Loucy (cell line): Measurements from ENCODE around the gene ATG10.

ENCODE experiments used
- H2AFZ ChIP-seq: fragments of 200-600 bp; sonication (generic); 2 replicates; pipeline ENCODE4 v1.6.0; 2016; ENCODE audit warnings: antibody characterized with exemption, mild to moderate bottlenecking, low read length, moderate library complexity
- H3F3A ChIP-seq: fragments of 200-600 bp; 2 replicates; pipeline ENCODE4 v1.6.0; 2016; ENCODE audit warnings: antibody characterized with exemption, low read depth, mild to moderate bottlenecking
- H3K27me3 ChIP-seq: fragments of 200-600 bp; sonication (generic); 2 replicates; pipeline ENCODE4 v1.6.1; 2014; ENCODE audit warnings: low read length, mild to moderate bottlenecking; ENCODE audit not compliant: insufficient read depth, poor library complexity, severe bottlenecking
- H3K36me3 ChIP-seq: fragments of 200-600 bp; sonication (generic); 2 replicates; pipeline ENCODE4 v1.6.1; 2016; ENCODE audit warnings: low read length; ENCODE audit not compliant: insufficient read depth
- H3K4me1 ChIP-seq: fragments of 200-600 bp; sonication (generic); 2 replicates; pipeline ENCODE4 v1.5.1; 2014; ENCODE audit warnings: low read length, mild to moderate bottlenecking; ENCODE audit not compliant: insufficient read depth, poor library complexity, severe bottlenecking
- H3K4me2 ChIP-seq: fragments of 200-600 bp; sonication (generic); 2 replicates; pipeline ENCODE4 v1.6.0; 2014; ENCODE audit warnings: antibody characterized with exemption, low read length, low read depth, mild to moderate bottlenecking; ENCODE audit not compliant: poor library complexity, severe bottlenecking
- H3K4me3 ChIP-seq: fragments of 200-600 bp; sonication (generic); 2 replicates; pipeline ENCODE4 v1.5.1; 2014; ENCODE audit warnings: low read length, mild to moderate bottlenecking, mixed read lengths; ENCODE audit not compliant: poor library complexity, severe bottlenecking
- H3K79me2 ChIP-seq: fragments of 200-600 bp; sonication (generic); 2 replicates; pipeline ENCODE4 v1.6.1; 2014; ENCODE audit warnings: low read length; ENCODE audit not compliant: insufficient read depth
- H3K9ac ChIP-seq: fragments of 200-600 bp; sonication (generic); 2 replicates; pipeline ENCODE4 v1.6.0; 2014; ENCODE audit warnings: mild to moderate bottlenecking, low read depth, low read length, moderate library complexity; ENCODE audit not compliant: poor library complexity, severe bottlenecking
- H3K9me2 ChIP-seq: fragments of 200-600 bp; sonication (generic); replicated peaks from 2 replicates; pipeline ENCODE4 v1.6.1; 2016; ENCODE audit warnings: low read depth, low read length, mixed read lengths
- H3K9me3 ChIP-seq: fragments of 200-600 bp; sonication (generic); 2 replicates; pipeline ENCODE4 v1.6.1; 2014; ENCODE audit warnings: mild to moderate bottlenecking, antibody characterized with exemption, low read length, low read depth; ENCODE audit not compliant: insufficient read depth
- H4K20me1 ChIP-seq: fragments of 200-600 bp; sonication (generic); 2 replicates; pipeline ENCODE4 v1.6.0; 2014; ENCODE audit warnings: antibody characterized with exemption, low read length, mild to moderate bottlenecking; ENCODE audit not compliant: insufficient read depth, poor library complexity, severe bottlenecking
- EZH2phosphoT487 ChIP-seq: fragments of 200-600 bp; IDR thresholded peaks from 2 replicates; pipeline ENCODE4 v1.6.1; 2018; ENCODE audit warnings: antibody characterized with exemption, mild to moderate bottlenecking, moderate library complexity, borderline replicate concordance
- TF ChIP-seq, protein P1 (sequence below): fragments of 200-600 bp; sonication (generic); conservative IDR thresholded peaks from 2 replicates; pipeline ENCODE4 v1.5.1; 2014; ENCODE audit warnings: mild to moderate bottlenecking, antibody characterized with exemption, low read length

Gene ATG10

DNA sequence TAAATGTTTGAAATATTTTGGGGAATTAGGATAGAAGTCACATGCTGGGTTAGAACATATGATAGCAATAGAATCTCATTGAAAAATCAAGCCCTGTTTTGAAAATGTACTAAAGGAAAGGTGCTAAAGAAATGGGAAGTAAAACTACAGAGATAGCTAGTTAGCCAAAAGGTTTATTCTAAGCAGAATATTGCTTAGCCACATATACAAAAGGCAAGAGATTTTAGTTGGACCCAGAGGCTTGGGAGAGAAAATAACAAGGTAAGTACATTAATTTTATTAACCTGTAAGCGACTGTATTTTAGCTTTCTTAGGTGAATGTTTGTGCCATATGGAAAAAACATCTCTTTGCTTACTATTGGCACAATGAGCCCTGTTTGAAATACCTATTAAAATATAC lies 198.1 kb downstream of the ATG10 start:
- Histone ChIP-seq H3K9me2 (no peaks in the 10 kb centered on the region), H3K4me3 (no peak overlapping the region), H3K4me1 (peaks cover 16% of the 10 kb centered on the region), H4K20me1 (no peaks in the 10 kb centered on the region), H3K4me2 (no peak overlapping the region), H3K9me3 (no peaks in the 10 kb centered on the region), H3K27me3 (no peaks in the 10 kb centered on the region), H3K9ac (no peak overlapping the region), H3K36me3 (no peaks in the 10 kb centered on the region), H3F3A (no peaks in the 10 kb centered on the region), H3K79me2 (no peaks in the 10 kb centered on the region), H2AFZ (no peak overlapping the region)
- TF ChIP-seq, protein P1, sequence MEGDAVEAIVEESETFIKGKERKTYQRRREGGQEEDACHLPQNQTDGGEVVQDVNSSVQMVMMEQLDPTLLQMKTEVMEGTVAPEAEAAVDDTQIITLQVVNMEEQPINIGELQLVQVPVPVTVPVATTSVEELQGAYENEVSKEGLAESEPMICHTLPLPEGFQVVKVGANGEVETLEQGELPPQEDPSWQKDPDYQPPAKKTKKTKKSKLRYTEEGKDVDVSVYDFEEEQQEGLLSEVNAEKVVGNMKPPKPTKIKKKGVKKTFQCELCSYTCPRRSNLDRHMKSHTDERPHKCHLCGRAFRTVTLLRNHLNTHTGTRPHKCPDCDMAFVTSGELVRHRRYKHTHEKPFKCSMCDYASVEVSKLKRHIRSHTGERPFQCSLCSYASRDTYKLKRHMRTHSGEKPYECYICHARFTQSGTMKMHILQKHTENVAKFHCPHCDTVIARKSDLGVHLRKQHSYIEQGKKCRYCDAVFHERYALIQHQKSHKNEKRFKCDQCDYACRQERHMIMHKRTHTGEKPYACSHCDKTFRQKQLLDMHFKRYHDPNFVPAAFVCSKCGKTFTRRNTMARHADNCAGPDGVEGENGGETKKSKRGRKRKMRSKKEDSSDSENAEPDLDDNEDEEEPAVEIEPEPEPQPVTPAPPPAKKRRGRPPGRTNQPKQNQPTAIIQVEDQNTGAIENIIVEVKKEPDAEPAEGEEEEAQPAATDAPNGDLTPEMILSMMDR, result no peak
- no peak for TF ChIP-seq EZH2phosphoT487

DNA sequence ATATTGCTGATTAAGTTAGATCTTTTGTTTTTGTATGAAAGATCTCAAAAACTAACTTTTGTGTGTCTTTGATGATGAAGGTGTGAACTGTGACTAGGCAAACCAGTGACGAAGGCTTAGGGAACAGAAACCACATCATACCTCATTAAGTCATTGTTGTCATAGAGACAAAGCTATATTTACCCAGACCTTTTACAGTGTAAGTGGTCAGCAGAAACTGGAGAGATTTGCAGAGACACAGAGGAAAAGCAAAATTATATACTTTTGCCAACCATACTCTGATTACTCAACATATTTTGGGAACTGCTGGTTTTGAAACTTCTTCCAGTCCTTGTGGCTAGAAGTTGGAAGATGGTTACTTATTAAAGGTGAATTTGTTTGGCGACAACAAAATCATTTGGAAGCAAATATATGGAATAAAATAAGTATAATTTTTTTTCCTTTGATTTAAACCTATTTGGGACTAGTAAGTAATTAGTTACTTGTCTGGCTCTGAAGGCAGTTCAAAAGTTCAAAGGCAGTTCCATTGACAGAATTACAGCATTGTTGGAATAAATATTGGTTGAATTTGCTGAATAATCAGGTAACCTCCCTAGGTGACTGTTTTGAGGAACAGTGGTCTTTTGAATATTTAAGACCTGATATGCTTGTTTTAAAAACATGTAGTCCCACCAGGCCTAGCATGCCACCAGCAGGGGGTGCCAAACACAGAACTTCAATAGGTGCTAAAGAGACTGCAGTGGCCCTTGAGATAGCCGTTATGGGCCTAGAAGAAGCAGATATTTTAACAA lies 202.5 kb downstream of the ATG10 start:
- no peaks in the 10 kb centered on the region for H3F3A ChIP-seq
- H3K4me3 ChIP-seq, result no peak overlapping the region
- no peak overlapping the region for H3K4me2 ChIP-seq
- no peaks in the 10 kb centered on the region for H3K27me3 ChIP-seq
- TF ChIP-seq, protein P1, result peak; percentile 99
- no peak for TF ChIP-seq EZH2phosphoT487
- H3K9me3 ChIP-seq, result no peaks in the 10 kb centered on the region
- H3K36me3 ChIP-seq, result no peaks in the 10 kb centered on the region
- no peaks in the 10 kb centered on the region for H3K9me2 ChIP-seq
- no peaks in the 10 kb centered on the region for H3K79me2 ChIP-seq
- no peak overlapping the region for H2AFZ ChIP-seq
- no peak overlapping the region for H3K9ac ChIP-seq
- H3K4me1 ChIP-seq, result peaks cover 7% of the 10 kb centered on the region
- no peaks in the 10 kb centered on the region for H4K20me1 ChIP-seq

DNA sequence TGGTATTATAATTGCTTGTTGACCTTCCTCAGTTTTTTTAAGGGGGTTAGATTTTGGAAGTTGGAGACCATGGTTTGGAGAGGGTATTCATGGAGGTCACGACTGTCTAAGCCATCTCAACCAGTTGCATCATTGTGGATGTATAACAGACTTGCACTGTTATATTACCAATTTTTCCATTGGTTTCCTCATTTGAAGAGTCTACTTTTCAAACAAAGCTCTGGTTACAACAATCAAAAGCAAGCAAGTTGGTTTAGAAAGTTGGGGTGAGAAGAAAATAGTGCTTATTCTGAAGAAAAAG lies 203.0 kb downstream of the ATG10 start:
- Histone ChIP-seq H4K20me1 (no peaks in the 10 kb centered on the region), H3K9ac (no peak overlapping the region), H3K9me3 (no peaks in the 10 kb centered on the region), H3K79me2 (no peaks in the 10 kb centered on the region), H3K27me3 (no peaks in the 10 kb centered on the region), H3K9me2 (no peaks in the 10 kb centered on the region), H3K4me2 (no peak overlapping the region), H3K4me1 (peaks cover 7% of the 10 kb centered on the region), H3K4me3 (no peak overlapping the region), H2AFZ (no peak overlapping the region), H3F3A (no peaks in the 10 kb centered on the region), H3K36me3 (no peaks in the 10 kb centered on the region)
- TF ChIP-seq, protein P1, result peak; percentile 9; the same call in 1 of the 2 replicates
- no peak for TF ChIP-seq EZH2phosphoT487
